ENCODE measurements around the gene FXYD3.

DNA sequence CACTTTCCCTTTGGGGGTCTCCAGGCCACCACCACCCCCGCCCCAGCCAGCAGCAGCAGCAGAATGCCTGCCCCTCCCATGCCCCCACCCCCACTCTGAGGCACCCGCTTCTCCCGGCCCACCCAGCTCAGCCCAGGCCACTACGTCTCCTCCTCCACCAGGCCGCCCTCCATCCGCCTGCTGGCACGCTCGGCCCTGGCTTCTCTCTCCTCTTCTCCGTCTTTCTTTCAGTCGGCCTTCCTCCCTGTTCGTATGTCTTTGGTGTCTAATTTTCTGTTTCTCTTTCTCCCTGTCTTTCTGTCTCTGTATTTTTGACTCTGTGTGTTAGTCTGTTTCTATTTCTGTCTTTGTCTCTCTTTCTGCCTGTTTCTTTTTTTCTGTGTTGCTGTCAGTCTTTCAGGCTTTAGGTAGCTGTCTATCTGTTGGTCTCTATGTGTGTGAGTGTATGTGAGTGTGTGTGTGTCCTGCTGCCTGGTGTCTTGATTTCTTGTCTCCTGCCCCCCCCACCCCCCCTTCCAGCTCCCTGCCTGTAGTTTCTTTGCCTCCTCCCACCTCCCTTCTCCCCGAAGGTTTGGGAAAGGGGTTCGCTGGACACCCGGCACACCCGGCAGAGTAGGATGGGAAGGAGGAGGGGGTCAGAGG, 19.1 kb downstream of the FXYD3 start, which contains the start of gene LGI4:
- no peak for TF ChIP-seq EZH2 (IDR thresholded peaks at IDR 0.05)
- TF ChIP-seq, protein P1, sequence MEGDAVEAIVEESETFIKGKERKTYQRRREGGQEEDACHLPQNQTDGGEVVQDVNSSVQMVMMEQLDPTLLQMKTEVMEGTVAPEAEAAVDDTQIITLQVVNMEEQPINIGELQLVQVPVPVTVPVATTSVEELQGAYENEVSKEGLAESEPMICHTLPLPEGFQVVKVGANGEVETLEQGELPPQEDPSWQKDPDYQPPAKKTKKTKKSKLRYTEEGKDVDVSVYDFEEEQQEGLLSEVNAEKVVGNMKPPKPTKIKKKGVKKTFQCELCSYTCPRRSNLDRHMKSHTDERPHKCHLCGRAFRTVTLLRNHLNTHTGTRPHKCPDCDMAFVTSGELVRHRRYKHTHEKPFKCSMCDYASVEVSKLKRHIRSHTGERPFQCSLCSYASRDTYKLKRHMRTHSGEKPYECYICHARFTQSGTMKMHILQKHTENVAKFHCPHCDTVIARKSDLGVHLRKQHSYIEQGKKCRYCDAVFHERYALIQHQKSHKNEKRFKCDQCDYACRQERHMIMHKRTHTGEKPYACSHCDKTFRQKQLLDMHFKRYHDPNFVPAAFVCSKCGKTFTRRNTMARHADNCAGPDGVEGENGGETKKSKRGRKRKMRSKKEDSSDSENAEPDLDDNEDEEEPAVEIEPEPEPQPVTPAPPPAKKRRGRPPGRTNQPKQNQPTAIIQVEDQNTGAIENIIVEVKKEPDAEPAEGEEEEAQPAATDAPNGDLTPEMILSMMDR (IDR thresholded peaks at IDR 0.05), result no peak
